Suprapubic skin (tissue), 4 donors: Measurements from ENCODE around the gene SRRM2. TPM values are rescaled to one million over a fixed set of nuclear protein-coding genes. Genes with fewer than 3 reads are reported as not detected.
A peak's percentile ranks its signal among the peaks of the same experiment; 100 is the strongest.

Experiments used
- DNase-seq, 2 donors: peaks; one replicate each; pipeline ENCODE4 v3.0.0-alpha.2; 2019; ENCODE audit warnings: low spot score in 2 of 2
- H3K27ac ChIP-seq: fragments of 200-600 bp; sonication (generic); one replicate; pipeline ENCODE4 v1.5.1; 2019
- H3K27me3 ChIP-seq: fragments of 200-600 bp; sonication (generic); one replicate; pipeline ENCODE4 v1.5.1; 2019
- H3K36me3 ChIP-seq: fragments of 200-600 bp; sonication (generic); one replicate; pipeline ENCODE4 v1.5.1; 2019
- H3K4me1 ChIP-seq: fragments of 200-600 bp; sonication (generic); one replicate; pipeline ENCODE4 v1.5.1; 2019
- H3K4me3 ChIP-seq: fragments of 200-600 bp; sonication (generic); one replicate; pipeline ENCODE4 v1.5.1; 2019; ENCODE audit warnings: mild to moderate bottlenecking
- H3K9me3 ChIP-seq: fragments of 200-600 bp; sonication (generic); one replicate; pipeline ENCODE4 v1.5.1; 2019
- CTCF ChIP-seq, 2 donors: fragments of 200-600 bp in 1 of 2; fragments of 450-650 bp in 1 of 2; sonication (generic) in 1 of 2; IDR thresholded peaks; one replicate each; pipeline ENCODE4 v1.5.1; 2016 to 2019; ENCODE audit warnings: antibody characterized with exemption in 2 of 2, mild to moderate bottlenecking in 1 of 2, moderate library complexity in 1 of 2
- EP300 ChIP-seq: sonication (generic); formaldehyde crosslinking; IDR thresholded peaks from one replicate; pipeline ENCODE4 v1.6.1; 2017; ENCODE audit warnings: antibody characterized with exemption
- POLR2A ChIP-seq, 2 donors: fragments of 450-650 bp; IDR thresholded peaks; one replicate each; pipeline ENCODE4 v1.6.1; 2017; ENCODE audit warnings: antibody characterized with exemption in 2 of 2, mild to moderate bottlenecking in 2 of 2, moderate library complexity in 2 of 2
- POLR2AphosphoS5 ChIP-seq, 3 donors: sonication (generic); formaldehyde crosslinking; IDR thresholded peaks; one replicate each; pipeline ENCODE4 v1.6.1; 2017; ENCODE audit warnings: antibody characterized with exemption in 3 of 3
- WGBS: methylation state at CpG from one replicate; pipeline ENCODE4 v1.1.5; 2018; 5-methylcytosine and 5-hydroxymethylcytosine counted together
- total RNA-seq, 4 donors: library from RNA; depleted of rRNA; stranded (reverse); fragments of >200 nt; gene quantifications; one replicate each; pipeline ENCODE4 v1.1.0, GENCODE V29; 2016

SRRM2 gene
- total RNA-seq, 4 donors from 2014 or later: 484 to 1,595 (median 654) TPM

GRCh38 chr16:2708955-2709587 lies 43.4 kb upstream of the SRRM2 start:
- Histone ChIP-seq H3K9me3 (no peaks in the 10 kb centered on the region), H3K36me3 (peaks cover 57% of the 10 kb centered on the region), H3K27me3 (no peaks in the 10 kb centered on the region), H3K27ac (no peak overlapping the region), H3K4me3 (no peak overlapping the region), H3K4me1 (peaks cover 7% of the 10 kb centered on the region)
- no peak for DNase-seq
- WGBS: 92% methylated on average over 19 of the region's 22 CpGs
- TF ChIP-seq EP300 (no peak), POLR2A (IDR thresholded peaks at IDR 0.05) (no peak), CTCF (IDR thresholded peaks at IDR 0.05) (no peak), POLR2AphosphoS5 (IDR thresholded peaks at IDR 0.05) (no peak)

- 94% methylated on average over 6 of the region's 10 CpGs for WGBS
- Histone ChIP-seq H3K9me3 (no peaks in the 10 kb centered on the region), H3K36me3 (peaks cover 52% of the 10 kb centered on the region), H3K4me3 (no peak overlapping the region), H3K27me3 (no peaks in the 10 kb centered on the region), H3K27ac (no peak overlapping the region), H3K4me1 (peaks cover 7% of the 10 kb centered on the region)
- DNase-seq: peak in 1 of 2 donors; percentile 51
- TF ChIP-seq CTCF (IDR thresholded peaks at IDR 0.05) (no peak), EP300 (no peak), POLR2AphosphoS5 (IDR thresholded peaks at IDR 0.05) (no peak), POLR2A (IDR thresholded peaks at IDR 0.05) (no peak)
Measured at GRCh38 chr16:2709588-2709984, 42.9 kb upstream of the SRRM2 start.

GRCh38 chr16:2710021-2710710 lies 42.3 kb upstream of the SRRM2 start:
- H3K27me3 ChIP-seq: no peaks in the 10 kb centered on the region
- no peak overlapping the region for H3K27ac ChIP-seq
- H3K4me1 ChIP-seq: peaks cover 7% of the 10 kb centered on the region
- H3K4me3 ChIP-seq: no peak overlapping the region
- no peaks in the 10 kb centered on the region for H3K9me3 ChIP-seq
- DNase-seq: no peak
- 60% methylated on average over 1 of the region's 20 CpGs for WGBS
- H3K36me3 ChIP-seq: peaks cover 47% of the 10 kb centered on the region
- TF ChIP-seq CTCF (IDR thresholded peaks at IDR 0.05) (no peak), EP300 (no peak), POLR2AphosphoS5 (IDR thresholded peaks at IDR 0.05) (no peak), POLR2A (IDR thresholded peaks at IDR 0.05) (no peak)

DNA sequence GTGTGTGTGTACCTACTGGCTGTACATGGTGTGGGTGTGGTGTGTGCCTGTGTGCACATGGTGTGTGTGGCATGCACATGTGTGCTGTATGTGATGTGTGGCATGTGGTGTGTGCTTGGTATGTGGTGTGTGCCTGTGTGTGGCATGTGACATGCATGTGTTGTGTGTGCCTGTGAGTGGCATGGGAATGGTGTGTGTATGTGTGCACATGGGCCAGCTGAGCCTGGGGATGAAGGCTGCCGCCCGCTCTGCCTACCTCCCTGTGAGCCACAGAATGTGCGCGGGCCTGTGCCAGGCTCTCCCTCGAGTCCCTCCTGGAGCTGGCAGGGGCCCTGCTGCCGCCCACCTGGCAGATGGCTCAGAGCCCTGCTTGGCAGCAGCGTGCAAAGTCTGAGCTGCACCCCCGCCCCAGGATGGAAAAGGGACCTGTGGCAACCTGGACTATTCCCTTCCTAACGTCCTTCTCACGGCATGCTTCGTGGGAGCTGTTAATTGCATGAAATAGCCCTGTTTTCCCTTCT lies 41.7 kb upstream of the SRRM2 start:
- H3K36me3 ChIP-seq: peaks cover 40% of the 10 kb centered on the region
- TF ChIP-seq POLR2A (IDR thresholded peaks at IDR 0.05) (no peak), POLR2AphosphoS5 (IDR thresholded peaks at IDR 0.05) (no peak), CTCF (IDR thresholded peaks at IDR 0.05) (no peak), EP300 (no peak)
- H3K9me3 ChIP-seq: no peaks in the 10 kb centered on the region
- WGBS: 35% methylated on average over 6 of the region's 11 CpGs
- no peak for DNase-seq
- no peak overlapping the region for H3K27ac ChIP-seq
- H3K27me3 ChIP-seq: peaks cover under 1% of the 10 kb centered on the region
- peaks cover 12% of the 10 kb centered on the region for H3K4me1 ChIP-seq
- H3K4me3 ChIP-seq: no peak overlapping the region

DNA sequence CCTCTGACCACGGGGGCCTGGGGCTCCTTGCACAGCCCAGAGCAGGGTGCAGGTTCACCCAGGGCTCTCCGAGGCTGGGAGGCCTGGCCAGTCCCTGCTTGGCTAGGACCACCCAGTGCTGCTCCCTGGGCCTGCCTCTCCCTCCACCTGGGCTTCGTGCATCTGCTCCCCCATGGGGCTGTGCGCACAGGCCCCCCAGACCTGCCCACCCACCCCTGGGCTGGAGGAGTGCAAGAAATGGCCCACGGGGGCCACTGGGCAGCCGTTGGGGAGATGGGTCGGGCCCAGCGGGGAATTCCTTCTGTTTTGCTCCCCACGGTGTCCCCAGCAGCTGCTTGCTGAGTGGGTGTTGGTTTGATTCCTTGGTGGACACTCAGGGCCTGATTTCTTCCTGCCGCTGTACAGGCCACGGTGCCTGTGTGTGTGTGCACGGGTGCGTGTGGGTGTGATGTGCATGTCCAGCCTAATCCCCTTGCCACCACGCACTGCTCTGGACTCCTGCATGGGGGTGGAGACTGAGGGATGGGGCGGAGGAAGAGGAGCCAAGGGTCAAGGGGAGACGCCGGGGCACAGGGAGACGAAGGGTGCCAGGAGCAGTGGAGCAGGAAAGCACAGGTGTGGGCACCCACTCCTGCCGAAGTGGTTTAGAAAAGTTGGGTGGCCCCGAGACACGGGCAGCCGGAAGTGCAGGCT lies 40.9 kb upstream of the SRRM2 start:
- H3K27ac ChIP-seq: no peak overlapping the region
- H3K9me3 ChIP-seq: no peaks in the 10 kb centered on the region
- peaks cover 16% of the 10 kb centered on the region for H3K4me1 ChIP-seq
- 47% methylated on average over 12 of the region's 22 CpGs for WGBS
- DNase-seq: no peak
- no peak overlapping the region for H3K4me3 ChIP-seq
- TF ChIP-seq POLR2AphosphoS5 (IDR thresholded peaks at IDR 0.05): no peak
- no peak for TF ChIP-seq CTCF (IDR thresholded peaks at IDR 0.05)
- TF ChIP-seq EP300: no peak
- no peak for TF ChIP-seq POLR2A (IDR thresholded peaks at IDR 0.05)
- H3K36me3 ChIP-seq: peaks cover 33% of the 10 kb centered on the region
- peaks cover 3% of the 10 kb centered on the region for H3K27me3 ChIP-seq
